ENCODE measurements around the gene CLMN. TPM values are rescaled to one million over a fixed set of nuclear protein-coding genes. Genes with fewer than 3 reads are reported as not detected.
"Not testable (repeated sequence)": the region's sequence is repeated elsewhere in the genome, so short reads cannot be mapped to it uniquely, and the experiment has no call there.

Gene CLMN
- total RNA-seq, 1 donor from 2014 or later, result 0.68 TPM

GRCh38 chr14:95286645-95287044 is 33.1 kb downstream of the CLMN start:
- DNase-seq, result no peak

GRCh38 chr14:95285566-95285965 is 34.1 kb downstream of the CLMN start:
- DNase-seq, result no peak

GRCh38 chr14:95283802-95284201 is 35.9 kb downstream of the CLMN start:
- not testable (repeated sequence) for DNase-seq

- DNase-seq, result not testable (repeated sequence)
Measured at GRCh38 chr14:95282986-95283380, 36.7 kb downstream of the CLMN start.

GRCh38 chr14:95282354-95282985 is 37.2 kb downstream of the CLMN start:
- no peak for DNase-seq

GRCh38 chr14:95281560-95282176 is 38.0 kb downstream of the CLMN start:
- no peak for DNase-seq

- no peak for DNase-seq
Measured at GRCh38 chr14:95275494-95275893, 44.2 kb downstream of the CLMN start.

- no peak for DNase-seq
Measured at GRCh38 chr14:95274874-95275273, 44.8 kb downstream of the CLMN start.

- no peak for DNase-seq
Measured at GRCh38 chr14:95274279-95274678, 45.4 kb downstream of the CLMN start.

- no peak for DNase-seq
Measured at GRCh38 chr14:95273001-95273978, 46.4 kb downstream of the CLMN start.

GRCh38 chr14:95272057-95272456 is 47.7 kb downstream of the CLMN start:
- DNase-seq, result no peak

GRCh38 chr14:95270203-95270602 is 49.5 kb downstream of the CLMN start:
- DNase-seq, result no peak

- no peak for DNase-seq
Measured at GRCh38 chr14:95269493-95269892, 50.2 kb downstream of the CLMN start.

GRCh38 chr14:95268350-95268749 is 51.4 kb downstream of the CLMN start:
- DNase-seq, result no peak

- DNase-seq, result peak; percentile 43
Measured at GRCh38 chr14:95267306-95267705, 52.4 kb downstream of the CLMN start.

GRCh38 chr14:95265106-95266094 is 54.3 kb downstream of the CLMN start:
- DNase-seq, result peak; percentile 98

GRCh38 chr14:95264271-95264973 is 55.3 kb downstream of the CLMN start:
- no peak for DNase-seq

- DNase-seq, result no peak
Measured at GRCh38 chr14:95263527-95264231, 56.0 kb downstream of the CLMN start.

GRCh38 chr14:95262511-95262891 is 57.2 kb downstream of the CLMN start:
- DNase-seq, result no peak

GRCh38 chr14:95261616-95262510 is 57.8 kb downstream of the CLMN start:
- DNase-seq, result no peak

Data from dermis blood vessel endothelial cell (primary cell).